HPDE6-E6E7 (cell line): Measurements from ENCODE around the gene AKAP13.

Source experiments
- DNase-seq: peaks from one replicate; pipeline ENCODE4 v3.0.0; 2011; ENCODE audit warnings: missing footprints; ENCODE audit errors: extremely low spot score

AKAP13 gene

DNA sequence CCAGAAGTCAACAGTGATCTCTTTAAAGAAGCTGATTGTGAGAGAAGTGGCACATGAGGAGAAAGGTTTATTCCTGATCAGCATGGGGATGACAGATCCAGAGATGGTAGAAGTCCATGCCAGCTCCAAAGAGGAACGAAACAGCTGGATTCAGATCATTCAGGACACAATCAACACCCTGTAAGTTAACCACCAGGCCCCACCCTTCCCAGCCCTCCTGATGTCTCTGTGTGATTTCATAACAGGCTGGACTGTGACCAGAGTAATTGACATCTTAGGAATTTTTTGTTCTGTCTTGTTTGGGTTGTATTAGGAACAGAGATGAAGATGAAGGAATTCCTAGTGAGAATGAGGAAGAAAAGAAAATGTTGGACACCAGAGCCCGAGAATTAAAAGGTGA is 346.7 kb downstream of the AKAP13 start:
- no peak for DNase-seq

DNA sequence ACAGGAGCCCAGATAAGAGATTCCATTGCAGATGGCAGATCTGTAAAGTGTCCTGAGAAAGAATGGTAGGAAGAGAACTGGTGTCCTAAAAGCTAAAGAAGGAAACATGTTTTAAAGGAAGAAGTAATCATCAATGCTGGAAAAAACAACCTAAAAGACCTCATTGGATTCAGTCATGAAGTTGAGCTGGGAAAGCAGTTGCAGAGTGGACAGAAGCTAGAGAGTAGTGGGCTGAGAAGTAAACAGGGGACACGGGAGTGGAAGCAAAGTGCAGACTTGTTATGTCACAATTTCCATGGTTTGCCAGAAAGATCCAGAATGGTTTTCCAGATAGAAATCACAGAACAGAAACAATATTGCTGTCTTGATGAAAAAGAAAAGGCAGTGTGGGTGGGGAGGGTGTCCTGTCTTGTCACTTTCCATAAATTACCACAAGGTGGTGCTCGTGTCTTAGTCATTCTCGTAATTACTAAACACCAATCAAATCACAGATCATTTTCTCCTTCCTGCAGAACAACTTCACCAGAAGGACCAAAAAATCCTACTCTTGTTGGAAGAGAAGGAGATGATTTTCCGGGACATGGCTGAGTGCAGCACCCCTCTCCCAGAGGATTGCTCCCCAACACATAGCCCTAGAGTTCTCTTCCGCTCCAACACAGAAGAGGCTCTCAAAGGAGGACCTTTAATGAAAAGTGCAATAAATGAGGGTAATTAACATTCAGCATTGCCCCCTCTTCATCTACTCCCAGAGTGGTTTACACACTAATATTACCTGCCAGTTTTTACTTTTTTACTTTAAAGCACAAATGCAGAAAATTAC is 349.8 kb downstream of the AKAP13 start:
- DNase-seq = peak; percentile 47

DNA sequence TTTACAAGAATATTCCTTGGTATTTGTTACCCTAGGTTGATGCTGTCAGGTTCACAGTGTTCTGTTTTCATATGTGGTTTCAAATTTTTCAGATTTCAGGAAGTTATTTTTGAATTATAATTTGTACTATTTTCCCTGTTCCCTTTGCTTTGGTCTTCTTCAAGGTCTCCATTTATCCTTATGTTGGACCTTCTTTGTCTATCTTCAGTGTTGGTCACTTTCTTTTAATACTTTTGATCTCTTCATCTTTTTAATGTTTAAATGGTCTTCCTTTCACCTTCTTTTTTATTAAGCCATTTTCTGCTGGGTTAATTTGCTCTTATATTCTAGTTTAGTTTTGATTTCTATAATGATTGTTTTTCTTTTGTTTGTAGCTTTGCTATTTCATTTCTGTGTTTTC is 353.0 kb downstream of the AKAP13 start:
- DNase-seq = no peak

DNA sequence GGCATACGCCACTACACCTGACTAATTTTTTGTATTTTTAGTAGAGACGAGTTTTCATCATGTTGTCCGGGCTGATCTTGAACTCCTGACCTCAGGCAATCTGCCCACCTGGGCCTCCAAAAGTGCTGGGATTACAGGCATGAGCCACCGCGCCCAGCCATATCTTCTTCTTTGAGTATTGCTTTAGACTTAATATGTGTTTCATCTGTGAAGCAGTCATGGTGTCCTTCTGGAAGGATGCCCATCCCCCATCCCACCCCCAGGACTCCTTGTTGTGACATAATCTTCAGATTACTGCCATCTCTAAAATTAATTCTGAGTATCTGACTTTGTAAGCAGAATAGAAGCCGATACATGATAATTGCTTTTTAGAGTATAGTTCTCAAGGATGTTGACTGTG is 356.7 kb downstream of the AKAP13 start:
- DNase-seq = no peak

DNA sequence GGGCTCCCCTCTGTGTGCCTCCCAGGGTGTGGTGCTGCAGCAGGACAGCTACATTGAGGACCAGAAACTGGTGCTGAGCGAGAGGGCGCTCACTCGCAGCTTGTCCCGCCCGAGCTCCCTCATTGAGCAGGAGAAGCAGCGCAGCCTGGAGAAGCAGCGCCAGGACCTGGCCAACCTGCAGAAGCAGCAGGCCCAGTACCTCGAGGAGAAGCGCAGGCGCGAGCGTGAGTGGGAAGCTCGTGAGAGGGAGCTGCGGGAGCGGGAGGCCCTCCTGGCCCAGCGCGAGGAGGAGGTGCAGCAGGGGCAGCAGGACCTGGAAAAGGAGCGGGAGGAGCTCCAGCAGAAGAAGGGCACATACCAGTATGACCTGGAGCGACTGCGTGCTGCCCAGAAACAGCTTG is 360.6 kb downstream of the AKAP13 start:
- DNase-seq = no peak

DNA sequence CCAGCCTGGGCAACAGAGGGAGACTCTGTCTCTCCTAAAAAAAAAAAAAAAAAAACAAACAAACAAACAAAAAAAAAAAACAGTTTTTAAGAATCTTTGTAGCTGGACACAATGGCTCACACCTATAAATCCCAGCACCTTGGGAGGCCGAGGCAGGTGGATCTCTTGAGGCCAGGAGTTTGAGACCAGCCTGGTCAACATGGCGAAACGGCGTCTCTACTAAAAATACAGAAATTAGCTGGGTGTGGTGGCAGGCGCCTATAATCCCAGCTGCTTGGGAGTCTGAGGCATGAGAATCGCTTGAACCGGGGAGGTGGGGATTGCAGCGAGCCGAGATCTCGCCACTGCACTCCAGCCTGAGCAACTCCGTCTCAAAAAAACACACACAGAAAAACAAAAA is 361.3 kb downstream of the AKAP13 start:
- DNase-seq = no peak

DNA sequence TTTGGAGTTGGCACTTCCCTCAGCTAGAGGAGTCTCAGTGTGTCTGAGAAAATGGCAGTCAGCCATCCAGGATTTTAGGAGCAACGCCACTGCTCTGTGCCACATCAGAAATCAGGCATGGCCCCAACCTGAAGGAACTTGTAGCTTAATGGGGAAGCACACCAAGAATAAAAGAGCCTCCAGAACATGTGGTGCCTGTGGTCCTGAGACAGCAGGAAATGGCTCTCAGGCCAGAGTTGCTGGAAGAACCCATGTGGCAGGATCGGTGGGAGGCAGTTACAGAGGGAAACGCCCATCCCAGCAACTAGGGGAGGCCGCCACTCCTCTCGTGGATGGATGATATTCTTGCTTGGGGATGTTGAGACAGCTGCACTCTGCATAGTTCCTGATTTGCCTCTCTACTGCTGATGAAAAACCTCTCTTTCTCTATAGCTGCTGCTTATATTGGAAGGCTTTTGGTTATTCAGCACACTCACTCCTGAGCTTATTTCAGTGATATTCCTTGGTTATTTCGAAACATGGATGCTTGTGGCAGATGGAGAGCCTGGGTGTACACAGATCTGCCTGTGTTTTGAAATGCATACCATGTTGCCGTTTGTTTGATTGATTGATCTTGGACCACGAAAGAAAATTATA is 361.9 kb downstream of the AKAP13 start:
- DNase-seq = no peak

DNA sequence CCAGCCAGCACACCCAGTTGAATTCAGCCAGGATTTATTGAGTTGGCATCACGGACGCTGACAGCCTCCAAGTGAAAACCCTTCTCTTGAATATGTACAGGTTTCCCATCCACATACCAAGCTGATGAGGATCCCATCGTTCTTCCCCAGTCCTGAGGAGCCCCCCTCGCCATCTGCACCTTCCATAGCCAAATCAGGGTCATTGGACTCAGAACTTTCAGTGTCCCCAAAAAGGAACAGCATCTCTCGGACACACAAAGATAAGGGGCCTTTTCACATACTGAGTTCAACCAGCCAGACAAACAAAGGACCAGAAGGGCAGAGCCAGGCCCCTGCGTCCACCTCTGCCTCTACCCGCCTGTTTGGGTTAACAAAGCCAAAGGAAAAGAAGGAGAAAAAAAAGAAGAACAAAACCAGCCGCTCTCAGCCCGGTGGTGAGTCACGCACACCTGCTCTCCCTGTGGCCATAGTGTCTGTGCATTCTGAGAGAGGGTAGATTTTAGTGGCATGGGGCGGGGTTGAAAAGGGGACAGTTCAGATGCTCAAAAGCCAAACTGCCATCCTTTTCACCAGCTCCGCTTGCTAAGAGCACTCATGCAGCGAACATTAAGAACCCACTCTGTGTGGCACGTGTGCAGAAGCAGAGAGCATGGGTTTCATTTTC is 363.1 kb downstream of the AKAP13 start:
- DNase-seq = no peak

DNA sequence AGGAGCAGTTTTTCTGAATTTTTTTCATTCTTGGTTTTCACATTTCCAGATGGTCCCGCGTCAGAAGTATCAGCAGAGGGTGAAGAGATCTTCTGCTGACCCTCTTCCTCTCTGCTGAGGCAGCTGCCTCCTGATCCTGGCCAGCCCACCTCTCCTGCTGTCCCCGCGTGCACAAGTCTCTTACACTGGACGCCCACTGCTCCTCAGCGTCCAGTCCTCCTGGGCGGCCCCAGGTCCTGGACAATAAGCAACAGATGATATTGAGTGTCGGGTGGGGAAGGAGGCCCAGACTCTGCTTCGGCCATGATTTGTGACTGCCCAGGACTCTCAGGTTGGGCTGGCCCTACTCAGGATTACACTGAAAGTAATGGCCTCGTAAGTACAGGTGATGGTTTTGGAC is 364.2 kb downstream of the AKAP13 start:
- no peak for DNase-seq

DNA sequence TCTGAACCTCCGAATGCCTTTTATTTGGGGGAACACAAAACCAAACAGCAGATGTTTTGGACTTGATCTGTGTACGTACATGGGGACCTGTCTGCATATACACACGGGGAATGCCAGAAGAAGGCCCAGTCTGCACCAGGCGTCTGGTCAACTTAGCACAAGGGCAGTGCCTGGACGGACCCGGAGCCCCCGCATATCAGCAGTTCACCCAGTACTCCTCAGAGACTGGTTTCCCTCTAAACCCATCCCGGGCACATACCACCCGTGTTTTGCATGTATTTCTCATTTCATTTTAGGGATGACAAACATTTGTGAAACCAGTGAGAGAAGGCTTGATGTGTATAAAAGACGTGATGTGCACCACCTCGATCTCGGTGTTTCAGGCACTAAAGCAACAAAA is 364.6 kb downstream of the AKAP13 start:
- no peak for DNase-seq

DNA sequence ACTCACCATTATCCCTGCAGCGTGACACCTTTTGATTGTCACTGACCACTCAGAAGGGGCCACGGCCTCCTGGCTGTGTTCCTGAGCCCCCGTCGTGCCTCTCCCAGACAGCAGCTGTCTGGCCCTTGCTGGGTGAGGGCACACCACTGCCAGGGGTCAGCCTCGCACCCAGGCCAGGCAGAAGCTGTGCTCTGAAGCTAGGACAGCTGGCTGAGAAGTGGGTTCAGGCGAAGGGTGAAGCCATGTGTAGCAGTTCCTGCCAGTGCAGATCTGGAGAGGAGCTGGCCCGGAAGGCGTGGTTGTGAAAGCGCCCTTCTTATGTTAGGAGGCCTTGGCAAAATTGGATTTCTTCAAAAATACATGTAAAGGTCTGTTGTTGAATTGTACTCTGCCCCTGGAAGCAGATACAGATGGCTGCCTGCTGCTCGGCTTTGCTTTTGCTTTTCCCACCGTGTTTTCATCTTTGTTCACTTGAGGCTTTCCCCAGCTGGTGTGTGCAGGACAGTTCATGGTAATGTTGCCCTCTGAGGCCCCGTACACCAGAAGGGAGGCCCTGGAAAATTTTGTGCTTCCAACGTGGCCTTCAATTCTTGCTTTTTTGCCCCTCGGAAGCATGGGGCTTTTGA is 365.2 kb downstream of the AKAP13 start:
- DNase-seq = no peak

DNA sequence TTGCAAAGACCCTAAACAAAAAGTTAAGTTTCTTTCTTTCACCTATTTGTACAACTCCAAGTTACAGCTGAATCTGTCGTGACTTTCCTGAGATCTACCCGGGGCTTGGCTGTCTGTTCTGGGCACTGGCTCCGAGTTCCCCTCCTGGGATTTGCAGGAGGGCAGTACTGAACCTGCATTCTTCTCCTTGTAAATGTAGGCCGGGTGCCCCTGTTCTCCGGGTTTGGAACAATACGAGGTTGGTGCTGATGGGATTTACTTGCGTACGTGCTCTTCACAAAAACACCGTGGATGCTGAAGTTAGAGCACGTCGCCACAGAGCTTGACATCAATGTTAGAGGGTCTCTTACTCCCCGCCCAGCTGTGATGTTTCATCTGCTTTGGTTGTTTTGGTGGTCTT is 366.2 kb downstream of the AKAP13 start:
- DNase-seq = no peak

DNA sequence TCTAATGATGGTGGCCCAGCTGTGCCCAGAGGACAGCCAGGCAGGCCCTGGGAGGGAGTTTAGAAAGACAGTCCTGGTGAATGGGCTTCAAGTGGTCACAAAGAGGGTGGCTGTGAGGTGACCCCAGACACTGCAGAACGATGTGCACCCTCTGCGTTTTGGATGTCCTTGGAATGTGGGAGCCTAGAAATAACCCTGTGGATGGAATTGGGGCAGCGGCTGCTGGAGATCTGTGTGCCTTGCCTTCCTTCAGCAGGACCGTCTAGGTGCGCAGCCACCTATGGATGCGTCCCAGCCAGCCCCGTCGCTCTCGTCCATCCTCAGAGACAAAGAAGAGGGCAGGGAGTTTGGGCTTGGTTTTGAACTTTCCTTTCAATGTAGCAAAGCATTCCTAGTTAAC is 367.8 kb downstream of the AKAP13 start:
- no peak for DNase-seq

DNA sequence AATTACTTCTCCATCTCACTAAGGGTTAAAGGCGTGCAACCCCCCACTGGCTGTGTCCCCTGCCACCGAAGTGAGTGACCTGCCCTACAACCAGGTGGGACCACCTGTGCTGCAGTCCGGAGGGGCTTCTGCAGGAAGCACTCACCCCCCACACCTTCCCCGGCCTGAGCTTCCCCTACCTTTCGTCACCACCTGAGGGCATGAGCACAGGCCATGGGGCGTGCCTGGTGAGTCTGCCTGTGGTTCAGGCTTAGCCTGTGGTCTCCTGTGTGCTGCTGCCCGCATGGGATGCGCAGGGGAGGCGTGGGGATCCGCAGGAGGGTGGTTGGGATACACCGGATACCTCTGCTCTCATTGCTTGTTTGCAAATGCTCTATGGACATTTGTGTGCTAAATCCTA is 368.3 kb downstream of the AKAP13 start:
- DNase-seq = no peak

DNA sequence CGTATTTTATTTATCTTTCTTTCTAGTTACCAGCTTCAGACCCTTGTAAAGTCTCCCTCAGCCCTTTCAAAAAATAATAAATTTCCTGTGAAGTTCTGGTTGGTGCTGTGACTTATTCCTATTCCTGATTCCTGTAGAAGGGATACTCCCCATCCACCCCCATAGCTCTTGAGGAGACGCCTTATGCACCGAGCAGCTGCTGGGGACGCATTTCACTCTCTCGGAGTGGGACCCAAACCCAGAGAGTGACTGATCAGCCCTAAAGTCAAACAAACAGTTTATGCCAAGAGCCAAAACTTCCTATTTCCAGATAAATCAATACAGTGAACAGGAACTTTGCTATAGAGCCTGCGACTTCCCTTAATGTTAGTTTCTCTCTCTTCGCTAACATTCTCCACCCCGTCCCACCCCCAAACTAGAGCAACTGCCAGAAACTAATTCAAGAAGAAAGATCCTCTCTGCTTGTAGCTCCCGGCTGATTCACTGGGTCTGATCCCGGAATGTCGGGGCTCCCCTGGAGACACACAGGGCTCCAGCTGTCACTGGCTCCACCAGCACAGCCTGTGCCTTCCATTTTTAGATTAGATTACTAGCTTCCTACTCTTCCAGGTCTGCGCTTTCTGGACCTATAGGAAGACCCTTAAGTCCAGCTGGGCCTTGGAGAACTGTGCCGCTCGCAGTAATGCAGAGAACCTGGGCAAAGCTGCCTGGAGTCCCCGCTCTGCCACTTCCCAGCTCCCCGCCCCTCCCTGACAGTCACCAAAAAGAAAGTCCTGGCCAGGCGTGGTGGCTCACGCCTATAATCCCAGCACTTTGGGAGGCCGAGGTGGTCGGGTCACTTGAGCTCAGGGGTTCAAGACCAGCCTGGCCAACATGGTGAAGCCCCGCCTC is 369.1 kb downstream of the AKAP13 start:
- no peak for DNase-seq

DNA sequence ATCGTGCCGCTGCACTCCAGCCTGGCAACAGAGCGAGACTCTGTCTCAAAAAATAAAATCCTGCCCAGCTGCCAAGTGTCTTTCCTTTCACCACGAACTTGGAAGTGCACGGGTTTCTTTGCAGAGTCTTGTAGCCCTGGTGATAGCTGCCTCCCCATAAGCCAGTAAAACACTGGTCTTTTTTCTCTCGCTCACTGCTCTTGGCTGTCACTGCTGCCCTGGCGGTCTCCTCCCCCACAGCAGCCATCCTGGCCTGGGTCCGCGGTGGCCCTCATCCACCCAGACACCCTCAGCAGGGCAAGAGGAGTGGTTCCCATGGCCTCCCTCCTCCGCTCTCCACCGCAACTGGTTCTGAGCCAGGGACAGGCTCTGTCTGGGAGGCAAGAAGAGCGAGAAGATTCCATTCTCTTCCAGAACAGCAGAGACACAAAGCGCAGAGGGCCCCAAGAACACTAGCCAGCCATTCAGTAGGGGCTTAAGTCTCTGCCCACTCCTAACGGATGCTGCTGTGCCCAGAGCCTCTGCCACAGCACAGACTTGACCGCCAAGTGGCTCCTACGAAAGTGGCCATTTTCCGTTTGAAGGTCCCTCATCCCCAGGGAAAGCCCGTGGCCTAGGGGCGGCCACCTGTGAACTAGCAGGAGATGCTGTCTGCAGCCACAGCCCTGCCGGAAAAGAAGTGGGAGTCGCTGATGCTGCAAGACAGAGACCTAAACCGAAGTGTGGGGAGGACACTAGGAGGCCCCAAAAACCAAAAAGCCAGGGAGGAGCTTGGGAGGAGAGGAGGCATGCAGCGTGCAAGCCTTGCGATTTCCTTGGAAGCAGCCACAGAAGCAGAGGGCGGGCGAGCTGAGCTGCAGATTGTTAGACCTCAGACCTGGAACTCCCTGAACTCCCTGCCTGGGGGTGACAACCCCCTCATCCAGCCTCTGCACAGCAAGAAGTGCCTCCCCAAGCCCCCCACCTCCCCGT is 370.2 kb downstream of the AKAP13 start:
- DNase-seq = no peak

DNA sequence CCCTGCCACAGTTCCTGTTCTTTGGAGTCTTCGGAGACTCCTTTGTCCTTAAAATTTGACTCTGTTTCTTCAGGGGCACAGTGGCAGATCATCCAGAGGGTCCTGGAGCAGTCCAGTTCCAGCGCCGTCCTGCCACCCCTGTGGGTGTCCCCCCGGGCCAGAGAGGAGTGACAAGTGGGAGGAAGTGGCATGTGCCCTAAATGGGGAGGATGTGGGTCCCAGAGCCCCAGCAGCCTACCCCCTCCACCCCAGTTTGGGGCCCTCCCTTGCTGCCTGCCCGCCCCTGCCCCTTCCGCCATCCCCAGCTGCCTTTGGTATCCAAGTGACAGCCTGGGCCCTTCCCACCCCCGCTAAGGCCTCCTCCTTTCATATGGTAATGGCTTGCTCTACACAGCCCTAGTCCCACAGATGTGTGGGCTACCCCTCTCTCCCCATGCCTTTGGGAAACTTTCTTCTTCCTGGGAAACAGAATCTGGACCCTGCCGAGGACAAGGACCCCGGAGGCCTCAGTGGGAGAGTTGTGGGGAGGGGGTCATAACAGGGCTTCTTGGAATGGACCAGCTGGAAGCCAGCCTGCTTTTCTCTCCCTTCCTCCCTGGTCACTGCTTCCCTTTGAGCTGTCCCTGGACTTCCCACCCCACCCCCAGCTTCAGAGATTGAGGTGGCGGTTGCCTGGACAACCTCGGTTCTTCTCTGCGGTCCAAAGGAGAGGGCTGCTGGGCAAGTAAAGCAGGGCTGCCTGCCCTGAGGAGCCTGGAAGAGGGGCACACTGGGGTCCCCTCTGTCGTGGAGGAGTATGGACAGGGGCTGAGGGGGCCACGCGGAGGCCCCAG is 371.1 kb downstream of the AKAP13 start:
- DNase-seq = no peak

DNA sequence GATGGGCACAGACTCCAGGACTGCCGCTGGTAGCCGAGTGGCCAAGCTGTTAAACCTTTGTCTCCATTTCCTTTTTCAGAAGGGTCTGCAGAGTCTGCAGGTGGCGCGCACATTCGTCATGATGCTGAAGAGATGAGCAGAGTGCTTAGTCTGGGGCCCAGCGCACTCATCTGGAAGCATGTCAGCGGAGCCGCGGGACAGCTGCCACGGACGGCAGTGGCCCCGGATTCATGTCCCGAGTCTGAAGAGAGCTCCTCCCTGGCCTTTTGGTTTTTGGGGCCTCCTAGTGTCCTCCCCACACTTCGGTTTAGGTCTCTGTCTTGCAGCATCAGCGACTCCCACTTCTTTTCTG is 371.7 kb downstream of the AKAP13 start:
- no peak for DNase-seq

DNA sequence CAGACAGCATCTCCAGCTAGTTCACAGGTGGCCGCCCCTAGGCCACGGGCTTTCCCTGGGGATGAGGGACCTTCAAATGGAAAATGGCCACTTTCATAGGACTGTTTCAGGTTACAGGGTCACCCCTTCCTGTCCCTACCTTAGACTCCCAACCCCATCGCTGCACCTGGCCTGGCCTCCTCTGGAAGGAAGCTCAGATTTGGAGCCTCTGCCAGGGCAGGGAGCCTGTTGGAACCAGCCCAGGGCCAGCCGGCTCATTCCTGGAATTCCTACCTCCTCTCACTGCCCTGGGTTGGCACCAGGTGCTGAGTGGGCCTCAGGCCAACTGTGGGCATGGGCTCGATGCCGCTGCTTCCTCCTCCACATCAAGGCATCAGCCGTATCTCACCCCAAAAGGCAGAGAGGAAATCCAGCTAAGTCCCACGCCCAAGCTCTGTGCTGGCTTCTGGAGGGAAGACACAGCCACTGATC is 372.1 kb downstream of the AKAP13 start:
- no peak for DNase-seq
